AG04449 (cell line): ENCODE results near the gene RAB3D.
A peak's percentile ranks its signal among the peaks of the same experiment; 100 is the strongest.
"Not testable (repeated sequence)": the region's sequence is repeated elsewhere in the genome, so short reads cannot be mapped to it uniquely, and the experiment has no call there.

Experiments used
- CTCF ChIA-PET: fragments of 350-600 bp; formaldehyde crosslinking; extraction: SDS; loops from one replicate; lab custom pipeline; 2021; ENCODE audit warnings: antibody characterized with exemption; lab: Yijun Ruan, JAX
- POLR2A ChIA-PET: fragments of 400-600, 350-600 bp; formaldehyde crosslinking; extraction: SDS; loops from one replicate; lab custom pipeline; 2020; ENCODE audit warnings: antibody characterized with exemption, inconsistent platforms; lab: Yijun Ruan, JAX
- DNase-seq: peaks from one replicate; pipeline ENCODE4 v3.0.0-alpha.2; 2010; ENCODE audit warnings: low read depth, low spot score
- H3K4me3 ChIP-seq: 2 replicates; pipeline ENCODE4 v1.5.1; 2011; ENCODE audit warnings: low read depth, mild to moderate bottlenecking, control low read depth, low read length
- CTCF ChIP-seq: IDR thresholded peaks from one replicate; pipeline ENCODE4 v1.5.1; 2011; ENCODE audit warnings: mild to moderate bottlenecking, moderate library complexity, low read length, control low read depth, inconsistent platforms; ENCODE audit not compliant: insufficient read depth; ENCODE audit errors: missing control alignments

RAB3D gene

GRCh38 chr19:11380653-11381537, 41.4 kb upstream of the RAB3D start:
- peak overlapping the region; percentile 75 for H3K4me3 ChIP-seq
- ChIA-PET CTCF (interaction anchor here (0.5 to 4.0 kb wide), 41 partner anchors 8 to 156 kb away, joined by 3 to 45 read pairs (median 5); partner anchors contain the start of genes CCDC159, ODAD3, PRKCSH and RAB3D), POLR2A (interaction anchor here (0.7 to 1.3 kb wide), 5 partner anchors 10 to 243 kb away, joined by 3 to 4 read pairs (median 4); partner anchors contain the start of genes CCDC159 and TMEM205)
- DNase-seq = peak; percentile 65
- TF ChIP-seq CTCF = peak; percentile 80

- ChIA-PET POLR2A (no interaction called here), CTCF (interaction anchor here (0.7 to 4.0 kb wide), 17 partner anchors 9 to 157 kb away, joined by 3 to 45 read pairs (median 8); partner anchors contain the start of genes CCDC159, ODAD3, PRKCSH and TMEM205)
- H3K4me3 ChIP-seq = peak overlapping the region; percentile 75; the same call in 1 of the 2 replicates
- no peak for TF ChIP-seq CTCF
- DNase-seq = no peak
Measured at GRCh38 chr19:11379857-11380350, 40.4 kb upstream of the RAB3D start.

GRCh38 chr19:11379269-11379845, 39.9 kb upstream of the RAB3D start:
- H3K4me3 ChIP-seq, DNase-seq, POLR2A ChIA-PET: not testable (repeated sequence)
- CTCF ChIA-PET = interaction anchor here (1.1 to 5.6 kb wide), 6 partner anchors 9 to 157 kb away, joined by 4 to 45 read pairs (median 8); no protein-coding TSS in a partner anchor

- CTCF ChIA-PET = interaction anchor here (1.3 to 5.6 kb wide), 6 partner anchors 10 to 104 kb away, joined by 3 to 18 read pairs (median 6); partner anchors contain the start of gene PRKCSH
- peak; percentile 40 for TF ChIP-seq CTCF
- POLR2A ChIA-PET = no interaction called here
- DNase-seq = peak; percentile 36
- H3K4me3 ChIP-seq = no peak overlapping the region
Measured at GRCh38 chr19:11378319-11379189, 39.1 kb upstream of the RAB3D start.

GRCh38 chr19:11377756-11378155, 38.3 kb upstream of the RAB3D start:
- no peak for TF ChIP-seq CTCF
- H3K4me3 ChIP-seq = peak overlapping the region; percentile 3; the same call in 1 of the 2 replicates
- POLR2A ChIA-PET = interaction anchor here (0.5 to 0.7 kb wide), 4 partner anchors 32 to 141 kb away, joined by 3 to 5 read pairs (median 3); partner anchors contain the start of genes CCDC159 and TMEM205

More at GRCh38 chr19:11377756-11378155, 38.3 kb upstream of the RAB3D start:
- CTCF ChIA-PET = interaction anchor here (0.8 to 5.6 kb wide), 10 partner anchors 9 to 240 kb away, joined by 3 to 18 read pairs (median 4); partner anchors contain the start of gene PRKCSH
- DNase-seq = no peak
